Neural cell (in vitro differentiated cells): ENCODE data around the gene PDCD7. TPM values are rescaled to one million over a fixed set of nuclear protein-coding genes. Genes with fewer than 3 reads are reported as not detected.

Experiments
- H2AFZ ChIP-seq: fragments of 200-600, 300-800 bp; sonication (generic), shearing (Covaris generic); 2 replicates; pipeline ENCODE4 v1.6.0; 2014; ENCODE audit warnings: low read depth, mild to moderate bottlenecking, antibody characterized with exemption, low read length, moderate library complexity
- H3F3A ChIP-seq: fragments of 200-600 bp; shearing (Covaris generic); 2 replicates; pipeline ENCODE4 v1.6.1; 2016; ENCODE audit warnings: mild to moderate bottlenecking, moderate library complexity, mixed read lengths, antibody characterized with exemption, low read length; ENCODE audit not compliant: insufficient read depth, poor library complexity, severe bottlenecking
- H3K27ac ChIP-seq: fragments of 200-600, 300-800 bp; sonication (generic), shearing (Covaris generic); 2 replicates; pipeline ENCODE4 v1.5.1; 2014; ENCODE audit warnings: mild to moderate bottlenecking, low read length, moderate library complexity
- H3K27me3 ChIP-seq: fragments of 300-800, 200-600 bp; sonication (generic), shearing (Covaris generic); 2 replicates; pipeline ENCODE4 v1.6.0; 2014; ENCODE audit warnings: mild to moderate bottlenecking, low read depth, low read length, moderate library complexity; ENCODE audit not compliant: insufficient read depth
- H3K36me3 ChIP-seq: fragments of 300-800, 200-600 bp; sonication (generic), shearing (Covaris generic); 2 replicates; pipeline ENCODE4 v1.5.1; 2014; ENCODE audit warnings: mild to moderate bottlenecking, antibody characterized with exemption, low read length, moderate library complexity; ENCODE audit not compliant: insufficient read depth
- H3K4me2 ChIP-seq: fragments of 300-800, 200-600 bp; sonication (generic), shearing (Covaris generic); 2 replicates; pipeline ENCODE4 v1.6.0; 2014; ENCODE audit warnings: mild to moderate bottlenecking, low read length
- H3K4me3 ChIP-seq: fragments of 300-800, 200-600 bp; sonication (generic), shearing (Covaris generic); 2 replicates; pipeline ENCODE4 v1.5.1; 2014; ENCODE audit warnings: mild to moderate bottlenecking, low read length, moderate library complexity
- H3K79me2 ChIP-seq: fragments of 200-600 bp; shearing (Covaris generic); replicated peaks from 2 replicates; pipeline ENCODE4 v1.6.0; 2014; ENCODE audit warnings: mild to moderate bottlenecking, low read length, moderate library complexity; ENCODE audit not compliant: insufficient read depth
- H3K9ac ChIP-seq: fragments of 300-800, 200-600 bp; sonication (generic), shearing (Covaris generic); 2 replicates; pipeline ENCODE4 v1.6.1; 2016; ENCODE audit warnings: mild to moderate bottlenecking, low read length, mixed read lengths
- H3K9me2 ChIP-seq: fragments of 200-600 bp; shearing (Covaris generic); 2 replicates; pipeline ENCODE4 v1.6.1; 2016; ENCODE audit warnings: mild to moderate bottlenecking, low read length, mixed read lengths; ENCODE audit not compliant: insufficient read depth
- H3K9me3 ChIP-seq: fragments of 200-600, 300-800 bp; sonication (generic), shearing (Covaris generic); 2 replicates; pipeline ENCODE4 v1.6.1; 2016; ENCODE audit warnings: mild to moderate bottlenecking, mixed run types, low read length, moderate library complexity, mixed read lengths
- H4K20me1 ChIP-seq: fragments of 200-600 bp; shearing (Covaris generic); 2 replicates; pipeline ENCODE4 v1.6.1; 2016; ENCODE audit warnings: mild to moderate bottlenecking, mixed run types; ENCODE audit not compliant: insufficient read depth
- CTCF ChIP-seq: fragments of 450-650 bp; IDR thresholded peaks from 2 replicates; pipeline ENCODE4 v1.5.1; 2014; ENCODE audit warnings: antibody characterized with exemption, mild to moderate bottlenecking, moderate library complexity; ENCODE audit not compliant: poor library complexity, severe bottlenecking
- EP300 ChIP-seq: fragments of 450-650 bp; conservative IDR thresholded peaks from 2 replicates; pipeline ENCODE4 v1.6.1; 2014; ENCODE audit warnings: antibody characterized with exemption, mild to moderate bottlenecking, moderate library complexity; ENCODE audit not compliant: poor library complexity, severe bottlenecking
- EZH2 ChIP-seq: fragments of 200-600, 300-800 bp; shearing (Covaris generic), sonication (generic); IDR thresholded peaks from 2 replicates; pipeline ENCODE4 v1.6.1; 2014; ENCODE audit warnings: antibody characterized with exemption, low read length, borderline replicate concordance, mild to moderate bottlenecking; ENCODE audit not compliant: insufficient read depth, poor library complexity, severe bottlenecking
- MXI1 ChIP-seq: fragments of 450-650 bp; conservative IDR thresholded peaks from 2 replicates; pipeline ENCODE4 v1.6.1; 2014; ENCODE audit warnings: antibody characterized with exemption, mild to moderate bottlenecking; ENCODE audit not compliant: poor library complexity, severe bottlenecking
- POLR2AphosphoS5 ChIP-seq: IDR thresholded peaks from 2 replicates; pipeline ENCODE4 v1.6.1; 2012
- RAD21 ChIP-seq: fragments of 450-650 bp; conservative IDR thresholded peaks from 2 replicates; pipeline ENCODE4 v1.6.1; 2014; ENCODE audit warnings: antibody characterized with exemption, mild to moderate bottlenecking, moderate library complexity
- REST ChIP-seq: IDR thresholded peaks from 2 replicates; pipeline ENCODE4 v1.6.1; 2012; ENCODE audit warnings: borderline replicate concordance
- SMC3 ChIP-seq: fragments of 450-650 bp; conservative IDR thresholded peaks from 2 replicates; pipeline ENCODE4 v1.6.1; 2014; ENCODE audit warnings: antibody characterized with exemption, mild to moderate bottlenecking, moderate library complexity; ENCODE audit not compliant: poor library complexity
- TAF1 ChIP-seq: IDR thresholded peaks from 2 replicates; pipeline ENCODE4 v1.6.1; 2012; ENCODE audit warnings: low read depth
- polyA plus RNA-seq: library from polyadenylated mRNA; depleted of rRNA; stranded (reverse); fragments of >200 nt; gene quantifications from 2 replicates; pipeline ENCODE4 v1.2.3, GENCODE V29; 2014

PDCD7 gene
- polyA plus RNA-seq, 1 donor from 2014 or later = 46.8 TPM

- Histone ChIP-seq H2AFZ (no peak overlapping the region), H4K20me1 (no peaks in the 10 kb centered on the region), H3K4me3 (no peak overlapping the region), H3K36me3 (no peaks in the 10 kb centered on the region), H3K79me2 (no peaks in the 10 kb centered on the region), H3K27me3 (peaks cover 4% of the 10 kb centered on the region), H3K27ac (no peak overlapping the region), H3K9me3 (no peaks in the 10 kb centered on the region), H3K4me2 (no peak overlapping the region), H3K9ac (no peak overlapping the region), H3F3A (no peaks in the 10 kb centered on the region), H3K9me2 (no peaks in the 10 kb centered on the region)
- TF ChIP-seq EP300 (no peak), REST (no peak), CTCF (no peak), MXI1 (no peak), TAF1 (no peak), SMC3 (no peak), EZH2 (no peak), RAD21 (no peak), POLR2AphosphoS5 (no peak)
These were observed 55.6 kb downstream of the PDCD7 start for GRCh38 chr15:65077981-65078352.

GRCh38 chr15:65077291-65077980 lies 56.2 kb downstream of the PDCD7 start:
- no peaks in the 10 kb centered on the region for H3K79me2 ChIP-seq
- no peaks in the 10 kb centered on the region for H4K20me1 ChIP-seq
- TF ChIP-seq POLR2AphosphoS5 (no peak), CTCF (no peak), RAD21 (no peak), REST (no peak), TAF1 (no peak), SMC3 (no peak), MXI1 (no peak), EP300 (no peak), EZH2 (no peak)
- no peaks in the 10 kb centered on the region for H3F3A ChIP-seq
- peaks cover 4% of the 10 kb centered on the region for H3K27me3 ChIP-seq
- no peaks in the 10 kb centered on the region for H3K36me3 ChIP-seq
- no peak overlapping the region for H3K27ac ChIP-seq
- no peak overlapping the region for H2AFZ ChIP-seq
- H3K9ac ChIP-seq = no peak overlapping the region
- H3K4me3 ChIP-seq = no peak overlapping the region
- H3K9me3 ChIP-seq = no peaks in the 10 kb centered on the region
- H3K9me2 ChIP-seq = no peaks in the 10 kb centered on the region
- no peak overlapping the region for H3K4me2 ChIP-seq
